GM21447 (cell line): Measurements from ENCODE around the gene MUC13.

Source experiments
- ATAC-seq: cut with Tn5 transposase; IDR thresholded peaks from one replicate; pipeline ENCODE4 v1.9.1; 2021; ENCODE audit not compliant: unreplicated experiment

MUC13 gene

GRCh38 chr3:124950026-124950425 is 15.5 kb upstream of the MUC13 start:
- ATAC-seq: no peak

GRCh38 chr3:124942613-124943012 is 8.1 kb upstream of the MUC13 start:
- ATAC-seq: no peak

- no peak for ATAC-seq
Measured at GRCh38 chr3:124941771-124942170, 7.2 kb upstream of the MUC13 start.

- ATAC-seq: no peak
Measured at GRCh38 chr3:124939661-124940060, 5.1 kb upstream of the MUC13 start.

- no peak for ATAC-seq
Measured at GRCh38 chr3:124938896-124939295, 4.3 kb upstream of the MUC13 start.

- ATAC-seq: no peak
Measured at GRCh38 chr3:124937049-124937448, 2.5 kb upstream of the MUC13 start.

GRCh38 chr3:124935794-124936542 is 1.4 kb upstream of the MUC13 start:
- no peak for ATAC-seq

- ATAC-seq: no peak
Measured at GRCh38 chr3:124935264-124935663, 713 bp upstream of the MUC13 start.

GRCh38 chr3:124928333-124929202 is 6.0 kb downstream of the MUC13 start:
- no peak for ATAC-seq

- ATAC-seq: peak; percentile 87
Measured at GRCh38 chr3:124927574-124928045, 6.9 kb downstream of the MUC13 start.

GRCh38 chr3:124926426-124927101 is 8.0 kb downstream of the MUC13 start:
- no peak for ATAC-seq

GRCh38 chr3:124924741-124925140 is 9.8 kb downstream of the MUC13 start:
- no peak for ATAC-seq

GRCh38 chr3:124923833-124924232 is 10.7 kb downstream of the MUC13 start:
- ATAC-seq: no peak

GRCh38 chr3:124920718-124921117 is 13.8 kb downstream of the MUC13 start:
- ATAC-seq: no peak

- ATAC-seq: no peak
Measured at GRCh38 chr3:124919756-124920155, 14.8 kb downstream of the MUC13 start.

- no peak for ATAC-seq
Measured at GRCh38 chr3:124918524-124918923, 16.0 kb downstream of the MUC13 start.

GRCh38 chr3:124916837-124917409 is 17.6 kb downstream of the MUC13 start:
- no peak for ATAC-seq

- no peak for ATAC-seq
Measured at GRCh38 chr3:124915254-124915653, 19.3 kb downstream of the MUC13 start.

- ATAC-seq: no peak
Measured at GRCh38 chr3:124907957-124908356, 26.6 kb downstream of the MUC13 start.

GRCh38 chr3:124904835-124905492 is 29.6 kb downstream of the MUC13 start:
- no peak for ATAC-seq
